Activated gamma-delta T cell treated with anti-CD3 and anti-CD28 coated beads, Interleukin-2, amount 50 U/mL, for 16 hours (primary cell): ENCODE measurements around the gene SMPD3.

ENCODE experiments used
- DNase-seq: peaks from one replicate; pipeline ENCODE4 v3.0.0-alpha.2; 2020; ENCODE audit warnings: low read depth

SMPD3 gene

GRCh38 chr16:68382296-68382718, 66.0 kb downstream of the SMPD3 start:
- DNase-seq = no peak

- no peak for DNase-seq
These were observed 67.0 kb downstream of the SMPD3 start for GRCh38 chr16:68381363-68381724.

- no peak for DNase-seq
These were observed 67.5 kb downstream of the SMPD3 start for GRCh38 chr16:68380676-68381362.

DNA sequence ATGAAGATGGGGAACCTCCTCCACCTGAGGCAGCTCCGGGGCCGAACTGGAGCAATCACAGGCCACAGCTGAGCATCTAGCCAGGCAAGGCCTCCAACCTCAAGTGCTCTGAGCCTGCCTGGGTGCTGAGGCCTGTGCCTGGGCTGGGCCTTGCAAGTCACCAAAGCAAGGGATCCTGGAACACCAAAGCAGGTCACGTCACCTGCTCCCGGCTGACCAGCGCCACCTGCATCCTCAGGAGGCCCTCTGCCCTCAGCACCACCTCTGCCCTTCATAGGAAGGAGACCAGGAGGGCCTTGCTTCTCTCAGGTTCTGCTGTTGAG, 68.0 kb downstream of the SMPD3 start:
- no peak for DNase-seq

- DNase-seq = no peak
These were observed 68.6 kb downstream of the SMPD3 start for GRCh38 chr16:68379472-68380347.

DNA sequence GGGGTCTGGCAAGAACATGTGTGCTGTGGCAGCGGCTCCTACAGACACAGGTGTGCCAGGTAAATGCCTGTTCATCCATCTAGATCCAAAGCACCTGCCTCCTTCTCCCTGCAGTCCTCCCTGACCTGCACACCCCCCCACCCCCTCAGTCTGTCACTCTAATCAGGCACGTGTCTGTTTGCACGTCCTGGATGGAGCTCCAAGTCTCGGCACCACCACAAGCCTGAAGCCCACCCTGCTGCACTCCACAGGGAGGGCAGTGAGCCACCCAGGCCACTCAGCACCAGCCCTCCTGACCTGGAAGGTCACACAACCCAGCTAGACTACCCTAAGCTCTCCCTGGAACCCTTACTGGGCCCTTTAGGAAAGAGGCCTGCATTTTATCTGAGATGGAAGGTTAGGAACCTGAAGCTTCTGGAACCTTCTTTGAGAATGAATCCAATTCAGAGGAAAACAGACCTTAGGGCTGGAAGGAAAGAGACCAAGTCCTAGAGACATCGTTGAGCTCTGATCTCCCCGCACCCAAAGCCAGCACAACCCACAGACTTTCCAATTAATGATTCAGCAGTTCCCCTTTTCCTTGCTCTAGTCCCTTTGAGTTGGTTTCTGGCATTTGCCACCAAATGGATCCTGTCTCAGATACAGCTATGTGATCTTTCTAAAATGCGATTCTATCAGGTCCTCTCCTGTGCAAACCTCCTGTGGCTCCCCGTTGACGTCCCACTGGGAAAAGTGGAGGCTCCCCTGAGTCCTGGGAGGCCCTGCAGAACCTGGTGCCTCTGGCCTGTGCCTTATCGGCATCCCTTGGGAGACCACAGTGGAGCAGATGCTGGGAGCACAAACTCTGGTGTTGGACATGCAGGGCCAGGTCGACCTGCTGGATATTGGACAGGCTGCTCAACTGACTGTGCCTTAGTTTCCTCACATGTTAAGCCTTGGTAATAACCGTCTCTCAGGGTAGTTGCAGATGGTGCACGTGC, 69.6 kb downstream of the SMPD3 start:
- DNase-seq = no peak

DNA sequence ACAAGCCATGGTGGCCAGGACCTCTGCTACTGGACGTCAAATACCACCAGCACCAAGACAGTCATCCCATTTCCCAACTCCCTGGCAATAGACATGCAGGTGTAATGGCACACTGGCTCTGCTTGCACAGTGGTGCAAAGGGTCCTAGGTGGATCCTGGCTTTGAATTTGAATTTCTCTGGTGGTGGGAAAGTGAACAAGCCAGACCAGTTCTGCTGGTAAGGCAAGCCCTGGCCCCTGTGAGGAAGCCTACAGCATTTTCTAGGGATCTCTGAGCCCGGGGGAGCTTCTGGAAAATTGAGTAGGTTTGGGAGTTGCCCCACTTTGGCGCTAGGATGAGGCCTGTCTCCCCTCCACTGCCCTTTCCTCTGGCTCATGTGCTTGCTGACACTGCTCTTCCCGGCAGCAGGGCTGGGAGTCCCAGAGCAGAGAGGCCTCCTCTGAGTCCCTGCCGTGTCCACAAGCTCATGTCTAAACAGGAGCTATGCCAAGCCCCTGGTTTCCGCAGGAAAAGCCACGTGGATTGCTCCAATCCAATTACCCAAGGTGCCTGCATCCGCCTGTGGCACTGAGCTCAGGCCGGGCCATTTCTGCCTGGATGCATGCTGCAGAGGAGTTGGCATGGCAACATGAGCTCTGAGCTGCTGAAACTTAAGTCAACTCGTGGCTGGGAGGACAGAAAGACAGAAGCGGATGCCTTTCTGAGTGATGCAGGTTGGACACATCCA, 70.5 kb downstream of the SMPD3 start:
- DNase-seq = no peak

DNA sequence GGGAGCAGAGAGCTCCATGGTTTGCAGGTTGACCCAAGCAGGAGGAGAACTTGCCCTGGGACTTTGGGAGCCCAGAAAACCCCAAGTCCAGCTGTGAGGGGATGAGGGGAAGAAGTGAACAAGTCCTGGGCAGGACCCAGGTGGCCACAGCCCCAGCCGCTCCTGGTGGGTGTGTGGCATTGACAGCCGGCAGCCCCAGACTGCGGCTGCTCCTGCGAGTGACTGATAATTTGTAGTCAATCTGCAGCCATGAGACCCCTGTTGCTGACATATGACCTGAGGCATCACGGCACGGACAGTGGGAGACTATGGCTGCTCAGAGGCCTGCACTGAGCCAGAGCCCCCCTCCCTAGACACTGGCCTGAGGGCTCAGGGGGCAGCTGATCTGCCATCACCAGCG, 71.1 kb downstream of the SMPD3 start:
- DNase-seq = no peak

DNA sequence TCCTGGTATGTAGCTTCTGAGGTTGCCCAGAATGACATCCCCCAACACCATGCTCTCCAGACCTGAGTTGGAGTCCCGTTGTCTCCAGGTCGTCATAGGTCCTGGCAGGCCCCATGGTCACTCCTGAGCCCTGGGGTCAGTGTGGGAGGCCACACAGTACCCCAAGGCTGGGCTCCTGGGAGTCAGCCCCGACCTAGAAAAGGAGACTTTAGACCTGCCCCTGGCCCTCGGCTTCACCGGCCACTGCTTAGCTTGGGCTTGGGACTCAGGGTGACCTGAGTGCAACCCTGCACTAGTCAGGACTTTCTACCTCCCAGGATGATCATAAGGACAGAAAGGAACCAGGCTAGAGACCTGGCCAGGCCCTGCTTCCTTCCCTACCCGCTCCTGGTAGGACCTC, 71.7 kb downstream of the SMPD3 start:
- DNase-seq = no peak

GRCh38 chr16:68375801-68376536, 72.3 kb downstream of the SMPD3 start:
- DNase-seq = no peak

DNA sequence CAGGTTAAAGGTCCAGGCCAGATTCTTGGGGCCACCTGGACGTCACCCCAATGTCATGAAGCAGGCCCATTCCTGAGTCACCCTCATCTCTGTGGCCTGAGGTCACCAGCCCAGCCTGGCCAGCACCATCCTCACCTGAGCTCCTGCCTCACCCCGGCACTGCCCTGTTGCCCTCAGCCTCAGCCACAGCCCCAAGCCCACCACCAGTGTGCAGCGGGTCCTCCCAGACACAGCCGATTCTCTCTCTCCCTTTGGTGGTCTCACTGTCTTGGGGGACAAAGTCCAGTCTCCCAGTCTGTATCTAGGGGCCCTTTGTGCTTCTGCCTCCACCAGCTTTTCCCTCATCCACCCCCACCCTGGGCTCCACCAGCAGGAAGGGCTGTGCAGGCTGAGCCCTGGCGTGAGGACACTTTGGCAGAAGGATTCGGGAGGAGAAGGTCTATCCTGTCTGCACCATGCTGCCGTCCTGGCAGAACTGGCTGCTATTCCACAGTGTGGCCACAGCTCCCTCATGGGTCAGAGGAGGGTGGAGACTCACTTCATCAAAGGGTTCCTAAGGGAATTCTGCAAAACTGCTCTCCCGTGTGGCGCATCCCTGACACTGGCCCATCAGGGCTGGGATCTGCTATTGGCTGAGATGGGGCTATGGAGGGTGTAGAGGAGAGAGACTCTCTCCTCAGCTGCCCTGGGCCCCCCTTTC, 73.2 kb downstream of the SMPD3 start:
- no peak for DNase-seq

- no peak for DNase-seq
These were observed 74.0 kb downstream of the SMPD3 start for GRCh38 chr16:68374246-68374805.

- no peak for DNase-seq
These were observed 74.6 kb downstream of the SMPD3 start for GRCh38 chr16:68373528-68374245.

DNA sequence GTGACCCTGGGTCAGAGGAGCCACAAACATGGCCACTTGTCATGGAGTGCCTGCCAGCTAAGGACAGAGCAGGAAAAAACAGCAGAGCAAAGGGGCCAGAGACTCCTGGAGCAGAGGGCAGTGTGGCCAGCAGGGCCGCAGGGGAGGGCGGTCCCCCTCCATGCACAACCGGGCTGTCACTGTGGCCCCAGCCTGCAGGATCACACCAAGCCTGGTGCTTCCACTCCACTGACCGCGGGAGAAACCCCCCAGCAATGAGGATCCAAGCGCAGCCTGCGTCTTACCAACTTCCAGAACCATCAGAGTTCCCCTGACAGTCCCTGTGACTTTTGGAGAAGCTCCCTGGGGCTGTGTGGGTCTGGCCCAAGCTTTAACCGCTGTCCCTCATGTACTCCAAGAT, 75.5 kb downstream of the SMPD3 start:
- no peak for DNase-seq

GRCh38 chr16:68372381-68372720, 76.0 kb downstream of the SMPD3 start:
- DNase-seq = no peak

GRCh38 chr16:68371706-68372380, 76.5 kb downstream of the SMPD3 start:
- DNase-seq = no peak

- no peak for DNase-seq
These were observed 77.0 kb downstream of the SMPD3 start for GRCh38 chr16:68371276-68371651.

DNA sequence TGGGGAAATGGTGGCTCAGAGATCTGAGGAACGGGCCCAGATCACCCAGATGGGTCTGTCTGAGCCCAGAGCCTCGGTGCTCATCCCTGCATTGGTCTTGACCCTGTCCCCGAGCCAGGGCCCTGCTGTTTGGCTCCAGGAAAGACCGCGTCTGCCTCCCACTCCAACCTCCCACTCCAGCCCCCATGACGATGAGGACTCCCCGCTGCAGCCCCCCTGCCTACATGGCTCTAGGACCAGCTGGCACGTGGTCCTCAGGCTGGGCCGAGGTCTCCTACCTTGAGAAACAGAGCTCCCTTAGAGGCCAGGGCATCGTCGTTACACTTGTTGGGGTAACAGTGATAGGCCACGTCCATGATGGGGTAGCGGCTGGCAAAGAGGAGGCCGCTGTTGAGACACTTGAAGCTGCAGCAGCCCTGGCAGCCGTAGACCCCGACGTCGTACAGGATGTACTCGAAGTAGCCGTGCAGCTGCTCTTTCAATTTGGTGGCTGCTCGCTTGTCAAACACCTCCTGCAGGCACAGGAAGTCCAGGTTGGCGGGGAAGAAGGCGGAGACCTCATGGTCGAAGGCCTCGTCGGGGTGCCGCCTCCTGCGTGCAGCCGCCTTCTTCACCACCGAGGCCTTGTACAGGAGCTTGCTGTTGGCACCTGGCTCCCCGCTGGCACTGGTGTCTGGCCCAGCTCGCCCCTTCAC, 77.6 kb downstream of the SMPD3 start:
- peak; percentile 44 for DNase-seq
